GM23338 (cell line): Measurements from ENCODE around the gene TRAK1. TPM values are rescaled to one million over a fixed set of nuclear protein-coding genes. Genes with fewer than 3 reads are reported as not detected.

Source experiments
- ATAC-seq: fragments of 200-7000 bp; cut with Tn5 transposase; 3 replicates; pipeline ENCODE4 v1.9.1; 2020
- DNase-seq: peaks from one replicate; pipeline ENCODE4 v3.0.0-alpha.2; 2015; ENCODE audit warnings: low spot score
- H2AFZ ChIP-seq: fragments of 200-600 bp; sonication (generic); 2 replicates; pipeline ENCODE4 v1.8.0; 2016; ENCODE audit warnings: antibody characterized with exemption, mild to moderate bottlenecking, moderate library complexity
- H3F3A ChIP-seq: fragments of 200-600 bp; sonication (generic); replicated peaks from 2 replicates; pipeline ENCODE4 v1.8.0; 2017; ENCODE audit warnings: antibody characterized with exemption, mixed run types, low read depth
- H3K27ac ChIP-seq: fragments of 200-600 bp; sonication (generic); 2 replicates; pipeline ENCODE4 v1.6.1; 2016; ENCODE audit warnings: low read depth
- H3K27me3 ChIP-seq: fragments of 200-600 bp; sonication (generic); 2 replicates; pipeline ENCODE4 v1.8.0; 2016; ENCODE audit warnings: mild to moderate bottlenecking, mixed run types, moderate library complexity; ENCODE audit not compliant: insufficient read depth
- H3K36me3 ChIP-seq: fragments of 200-600 bp; sonication (generic); 2 replicates; pipeline ENCODE4 v1.8.0; 2016; ENCODE audit warnings: mild to moderate bottlenecking; ENCODE audit not compliant: insufficient read depth
- H3K4me1 ChIP-seq: fragments of 200-600 bp; sonication (generic); 2 replicates; pipeline ENCODE4 v1.8.0; 2016; ENCODE audit warnings: mild to moderate bottlenecking, moderate library complexity; ENCODE audit not compliant: insufficient read depth
- H3K4me2 ChIP-seq: fragments of 200-600 bp; sonication (generic); 2 replicates; pipeline ENCODE4 v1.7.1; 2017; ENCODE audit warnings: mixed run types
- H3K4me3 ChIP-seq: fragments of 200-600 bp; sonication (generic); 2 replicates; pipeline ENCODE4 v1.6.1; 2016; ENCODE audit warnings: mixed run types
- H3K79me2 ChIP-seq: fragments of 200-600 bp; sonication (generic); replicated peaks from 2 replicates; pipeline ENCODE4 v1.8.0; 2017; ENCODE audit warnings: mild to moderate bottlenecking; ENCODE audit not compliant: insufficient read depth
- H3K9me2 ChIP-seq: fragments of 200-600 bp; sonication (generic); 2 replicates; pipeline ENCODE4 v1.8.0; 2017; ENCODE audit not compliant: insufficient read depth
- H4K20me1 ChIP-seq: fragments of 200-600 bp; sonication (generic); replicated peaks from 2 replicates; pipeline ENCODE4 v1.8.0; 2017; ENCODE audit warnings: mild to moderate bottlenecking; ENCODE audit not compliant: insufficient read depth
- H3K27ac Mint-ChIP-seq: 2 replicates; pipeline ENCODE4 v1.8.0; 2020; ENCODE audit warnings: inconsistent platforms, mild to moderate bottlenecking, moderate library complexity, mixed read lengths
- H3K27me3 Mint-ChIP-seq: 3 replicates; pipeline ENCODE4 v1.8.0; 2022; ENCODE audit warnings: low read depth, mild to moderate bottlenecking, moderate library complexity, mixed read lengths, inconsistent platforms; ENCODE audit not compliant: insufficient read depth, poor library complexity
- H3K36me3 Mint-ChIP-seq: 3 replicates; pipeline ENCODE4 v1.8.0; 2021; ENCODE audit warnings: low read depth, mild to moderate bottlenecking, inconsistent platforms, moderate library complexity, mixed read lengths
- H3K4me1 Mint-ChIP-seq: 3 replicates; pipeline ENCODE4 v1.8.0; 2020; ENCODE audit warnings: mild to moderate bottlenecking, inconsistent platforms, mixed read lengths
- H3K4me3 Mint-ChIP-seq: 3 replicates; pipeline ENCODE4 v1.8.0; 2021; ENCODE audit warnings: moderate library complexity, mild to moderate bottlenecking, inconsistent platforms, mixed read lengths
- H3K9me3 Mint-ChIP-seq: 3 replicates; pipeline ENCODE4 v1.8.0; 2020; ENCODE audit warnings: moderate library complexity, mild to moderate bottlenecking, inconsistent platforms, mixed read lengths
- EZH2 ChIP-seq: fragments of 200-600 bp; sonication (generic); IDR thresholded peaks from one replicate; pipeline ENCODE4 v1.8.0; 2017; ENCODE audit warnings: antibody characterized with exemption, mild to moderate bottlenecking, low read depth; ENCODE audit not compliant: unreplicated experiment
- EZH2phosphoT487 ChIP-seq: fragments of 200-600 bp; sonication (generic); IDR thresholded peaks from one replicate; pipeline ENCODE4 v1.8.1; 2018; ENCODE audit warnings: antibody characterized with exemption; ENCODE audit not compliant: unreplicated experiment
- JUNB ChIP-seq: IDR thresholded peaks from one replicate; pipeline ENCODE4 v1.6.1; 2016; ENCODE audit warnings: antibody characterized with exemption; ENCODE audit not compliant: unreplicated experiment
- POLR2AphosphoS5 ChIP-seq: IDR thresholded peaks from 2 replicates; pipeline ENCODE4 v1.6.1; 2016; ENCODE audit warnings: antibody characterized with exemption, low read depth
- STAT1 ChIP-seq: IDR thresholded peaks from one replicate; pipeline ENCODE4 v1.6.1; 2016; ENCODE audit warnings: antibody characterized with exemption; ENCODE audit not compliant: unreplicated experiment
- polyA plus RNA-seq: library from polyadenylated mRNA; unstranded; fragments of >200 nt; fragmentation: Nextera tagmentation; extraction: Ambion mirVana; gene quantifications from 2 replicates; pipeline ENCODE4 v1.2.1, GENCODE V29; 2016
- total RNA-seq: library from RNA; depleted of rRNA; stranded (reverse); fragments of >200 nt; shearing (Covaris generic); gene quantifications from 2 replicates; pipeline ENCODE4 v1.2.3, GENCODE V29; 2014
- TF ChIP-seq, protein P1 (sequence below), 2 experiments: fragments of 200-600 bp in 1 of 2; sonication (generic) in 1 of 2; conservative IDR thresholded peaks; 2 replicates each; pipeline versions ENCODE4 v1.5.1 to v1.6.1; 2016 to 2017; ENCODE audit warnings: antibody characterized with exemption in 2 of 2, low read depth in 2 of 2, mild to moderate bottlenecking in 2 of 2, moderate library complexity in 1 of 2
- TF ChIP-seq, protein P2 (sequence below): fragments of 250-450 bp; sonication (Bioruptor Pico); IDR thresholded peaks from 2 replicates; pipeline ENCODE4 v1.5.0; 2020; ENCODE audit warnings: mild to moderate bottlenecking, moderate library complexity
- TF ChIP-seq, protein P3 (sequence below): IDR thresholded peaks from 2 replicates; pipeline ENCODE4 v1.6.1; 2016; ENCODE audit warnings: antibody characterized with exemption

The TRAK1 gene
- total and polyA plus RNA-seq, 2 experiments from 2014 or later: 13.4 to 47.4 TPM

DNA sequence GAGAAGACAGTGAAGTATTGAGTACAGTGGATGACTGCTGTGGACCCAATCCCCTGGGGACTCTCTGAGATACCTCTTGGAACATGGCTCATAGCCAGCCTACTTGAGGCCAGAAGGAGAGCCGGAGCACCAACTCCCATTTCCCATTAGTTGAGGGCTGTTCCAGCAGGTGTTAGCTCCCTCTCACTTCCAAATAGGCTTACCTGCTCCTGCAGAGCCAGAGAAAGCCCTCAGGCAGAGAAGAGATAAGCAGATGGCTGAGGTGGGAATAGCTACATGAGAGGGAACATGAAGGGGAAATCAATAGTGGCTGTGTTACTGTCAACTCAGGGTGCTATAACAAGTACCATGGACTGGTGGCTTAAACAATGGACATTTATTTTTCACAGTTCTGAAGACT lies 179.4 kb downstream of the TRAK1 start:
- H4K20me1 ChIP-seq: no peaks in the 10 kb centered on the region
- Mint-ChIP-seq H3K4me1 (no peaks in the 10 kb centered on the region), H3K27me3 (peaks cover 11% of the 10 kb centered on the region), H3K4me3 (no peak overlapping the region), H3K36me3 (no peaks in the 10 kb centered on the region; the same call in 2 of the 3 replicates), H3K27ac (no peak overlapping the region), H3K9me3 (peaks cover 4% of the 10 kb centered on the region; the same call in 1 of the 3 replicates)
- 0 out of 2 replicates have a peak, but pooled peaks cover 9% of the 10 kb centered on the region for H3K9me2 ChIP-seq
- DNase-seq: no peak
- no peaks in the 10 kb centered on the region for H3K4me1 ChIP-seq
- H3K36me3 ChIP-seq: no peaks in the 10 kb centered on the region
- no peaks in the 10 kb centered on the region for H3F3A ChIP-seq
- H3K79me2 ChIP-seq: no peaks in the 10 kb centered on the region
- no peak overlapping the region for H3K4me3 ChIP-seq
- H3K4me2 ChIP-seq: no peak overlapping the region
- H3K27ac ChIP-seq: no peak overlapping the region
- ATAC-seq: no peak
- TF ChIP-seq, protein P1, sequence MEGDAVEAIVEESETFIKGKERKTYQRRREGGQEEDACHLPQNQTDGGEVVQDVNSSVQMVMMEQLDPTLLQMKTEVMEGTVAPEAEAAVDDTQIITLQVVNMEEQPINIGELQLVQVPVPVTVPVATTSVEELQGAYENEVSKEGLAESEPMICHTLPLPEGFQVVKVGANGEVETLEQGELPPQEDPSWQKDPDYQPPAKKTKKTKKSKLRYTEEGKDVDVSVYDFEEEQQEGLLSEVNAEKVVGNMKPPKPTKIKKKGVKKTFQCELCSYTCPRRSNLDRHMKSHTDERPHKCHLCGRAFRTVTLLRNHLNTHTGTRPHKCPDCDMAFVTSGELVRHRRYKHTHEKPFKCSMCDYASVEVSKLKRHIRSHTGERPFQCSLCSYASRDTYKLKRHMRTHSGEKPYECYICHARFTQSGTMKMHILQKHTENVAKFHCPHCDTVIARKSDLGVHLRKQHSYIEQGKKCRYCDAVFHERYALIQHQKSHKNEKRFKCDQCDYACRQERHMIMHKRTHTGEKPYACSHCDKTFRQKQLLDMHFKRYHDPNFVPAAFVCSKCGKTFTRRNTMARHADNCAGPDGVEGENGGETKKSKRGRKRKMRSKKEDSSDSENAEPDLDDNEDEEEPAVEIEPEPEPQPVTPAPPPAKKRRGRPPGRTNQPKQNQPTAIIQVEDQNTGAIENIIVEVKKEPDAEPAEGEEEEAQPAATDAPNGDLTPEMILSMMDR (conservative IDR thresholded peaks at IDR 0.05; ENCODE audit: low read depth in 2 of 2): no peak
- TF ChIP-seq EZH2 (no peak), EZH2phosphoT487 (no peak), POLR2AphosphoS5 (no peak), JUNB (no peak), STAT1 (no peak)
- TF ChIP-seq, protein P2, sequence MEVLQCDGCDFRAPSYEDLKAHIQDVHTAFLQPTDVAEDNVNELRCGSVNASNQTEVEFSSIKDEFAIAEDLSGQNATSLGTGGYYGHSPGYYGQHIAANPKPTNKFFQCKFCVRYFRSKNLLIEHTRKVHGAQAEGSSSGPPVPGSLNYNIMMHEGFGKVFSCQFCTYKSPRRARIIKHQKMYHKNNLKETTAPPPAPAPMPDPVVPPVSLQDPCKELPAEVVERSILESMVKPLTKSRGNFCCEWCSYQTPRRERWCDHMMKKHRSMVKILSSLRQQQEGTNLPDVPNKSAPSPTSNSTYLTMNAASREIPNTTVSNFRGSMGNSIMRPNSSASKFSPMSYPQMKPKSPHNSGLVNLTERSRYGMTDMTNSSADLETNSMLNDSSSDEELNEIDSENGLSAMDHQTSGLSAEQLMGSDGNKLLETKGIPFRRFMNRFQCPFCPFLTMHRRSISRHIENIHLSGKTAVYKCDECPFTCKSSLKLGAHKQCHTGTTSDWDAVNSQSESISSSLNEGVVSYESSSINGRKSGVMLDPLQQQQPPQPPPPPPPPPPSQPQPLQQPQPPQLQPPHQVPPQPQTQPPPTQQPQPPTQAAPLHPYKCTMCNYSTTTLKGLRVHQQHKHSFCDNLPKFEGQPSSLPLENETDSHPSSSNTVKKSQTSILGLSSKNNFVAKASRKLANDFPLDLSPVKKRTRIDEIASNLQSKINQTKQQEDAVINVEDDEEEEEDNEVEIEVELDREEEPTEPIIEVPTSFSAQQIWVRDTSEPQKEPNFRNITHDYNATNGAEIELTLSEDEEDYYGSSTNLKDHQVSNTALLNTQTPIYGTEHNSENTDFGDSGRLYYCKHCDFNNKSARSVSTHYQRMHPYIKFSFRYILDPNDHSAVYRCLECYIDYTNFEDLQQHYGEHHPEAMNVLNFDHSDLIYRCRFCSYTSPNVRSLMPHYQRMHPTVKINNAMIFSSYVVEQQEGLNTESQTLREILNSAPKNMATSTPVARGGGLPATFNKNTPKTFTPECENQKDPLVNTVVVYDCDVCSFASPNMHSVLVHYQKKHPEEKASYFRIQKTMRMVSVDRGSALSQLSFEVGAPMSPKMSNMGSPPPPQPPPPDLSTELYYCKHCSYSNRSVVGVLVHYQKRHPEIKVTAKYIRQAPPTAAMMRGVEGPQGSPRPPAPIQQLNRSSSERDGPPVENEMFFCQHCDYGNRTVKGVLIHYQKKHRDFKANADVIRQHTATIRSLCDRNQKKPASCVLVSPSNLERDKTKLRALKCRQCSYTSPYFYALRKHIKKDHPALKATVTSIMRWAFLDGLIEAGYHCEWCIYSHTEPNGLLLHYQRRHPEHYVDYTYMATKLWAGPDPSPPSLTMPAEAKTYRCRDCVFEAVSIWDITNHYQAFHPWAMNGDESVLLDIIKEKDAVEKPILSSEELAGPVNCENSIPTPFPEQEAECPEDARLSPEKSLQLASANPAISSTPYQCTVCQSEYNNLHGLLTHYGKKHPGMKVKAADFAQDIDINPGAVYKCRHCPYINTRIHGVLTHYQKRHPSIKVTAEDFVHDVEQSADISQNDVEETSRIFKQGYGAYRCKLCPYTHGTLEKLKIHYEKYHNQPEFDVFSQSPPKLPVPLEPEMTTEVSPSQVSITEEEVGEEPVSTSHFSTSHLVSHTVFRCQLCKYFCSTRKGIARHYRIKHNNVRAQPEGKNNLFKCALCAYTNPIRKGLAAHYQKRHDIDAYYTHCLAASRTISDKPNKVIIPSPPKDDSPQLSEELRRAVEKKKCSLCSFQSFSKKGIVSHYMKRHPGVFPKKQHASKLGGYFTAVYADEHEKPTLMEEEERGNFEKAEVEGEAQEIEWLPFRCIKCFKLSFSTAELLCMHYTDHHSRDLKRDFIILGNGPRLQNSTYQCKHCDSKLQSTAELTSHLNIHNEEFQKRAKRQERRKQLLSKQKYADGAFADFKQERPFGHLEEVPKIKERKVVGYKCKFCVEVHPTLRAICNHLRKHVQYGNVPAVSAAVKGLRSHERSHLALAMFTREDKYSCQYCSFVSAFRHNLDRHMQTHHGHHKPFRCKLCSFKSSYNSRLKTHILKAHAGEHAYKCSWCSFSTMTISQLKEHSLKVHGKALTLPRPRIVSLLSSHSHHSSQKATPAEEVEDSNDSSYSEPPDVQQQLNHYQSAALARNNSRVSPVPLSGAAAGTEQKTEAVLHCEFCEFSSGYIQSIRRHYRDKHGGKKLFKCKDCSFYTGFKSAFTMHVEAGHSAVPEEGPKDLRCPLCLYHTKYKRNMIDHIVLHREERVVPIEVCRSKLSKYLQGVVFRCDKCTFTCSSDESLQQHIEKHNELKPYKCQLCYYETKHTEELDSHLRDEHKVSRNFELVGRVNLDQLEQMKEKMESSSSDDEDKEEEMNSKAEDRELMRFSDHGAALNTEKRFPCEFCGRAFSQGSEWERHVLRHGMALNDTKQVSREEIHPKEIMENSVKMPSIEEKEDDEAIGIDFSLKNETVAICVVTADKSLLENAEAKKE (CRISPR knock-in tag): no peak
- TF ChIP-seq, protein P3, sequence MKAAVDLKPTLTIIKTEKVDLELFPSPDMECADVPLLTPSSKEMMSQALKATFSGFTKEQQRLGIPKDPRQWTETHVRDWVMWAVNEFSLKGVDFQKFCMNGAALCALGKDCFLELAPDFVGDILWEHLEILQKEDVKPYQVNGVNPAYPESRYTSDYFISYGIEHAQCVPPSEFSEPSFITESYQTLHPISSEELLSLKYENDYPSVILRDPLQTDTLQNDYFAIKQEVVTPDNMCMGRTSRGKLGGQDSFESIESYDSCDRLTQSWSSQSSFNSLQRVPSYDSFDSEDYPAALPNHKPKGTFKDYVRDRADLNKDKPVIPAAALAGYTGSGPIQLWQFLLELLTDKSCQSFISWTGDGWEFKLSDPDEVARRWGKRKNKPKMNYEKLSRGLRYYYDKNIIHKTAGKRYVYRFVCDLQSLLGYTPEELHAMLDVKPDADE: no peak
- H3K27me3 ChIP-seq: peaks cover 4% of the 10 kb centered on the region
- no peak overlapping the region for H2AFZ ChIP-seq
